BLaER1 treated with 17β-estradiol and CSF1 and Interleukin-3, amounts not matched to agents 10 nM and 100 nM (cell line): ENCODE data around the gene ZNF366.
A peak's percentile ranks its signal among the peaks of the same experiment; 100 is the strongest.

Experiments
- H3K27ac ChIP-seq, 11 experiments: shearing (Covaris generic); formaldehyde crosslinking; 2 replicates each; pipeline ENCODE4 v1.8.1; 2022
- H3K27me3 ChIP-seq, 11 experiments: shearing (Covaris generic); formaldehyde crosslinking; 2 replicates each; pipeline ENCODE4 v1.8.1; 2022
- H3K36me3 ChIP-seq, 11 experiments: shearing (Covaris generic); formaldehyde crosslinking; 2 replicates each; pipeline ENCODE4 v1.8.1; 2022
- H3K4me1 ChIP-seq, 10 experiments: shearing (Covaris generic); formaldehyde crosslinking; 2 replicates each; pipeline ENCODE4 v1.8.1; 2022
- H3K4me2 ChIP-seq, 11 experiments: shearing (Covaris generic); formaldehyde crosslinking; 2 replicates each; pipeline ENCODE4 v1.8.1; 2022
- H3K4me3 ChIP-seq, 10 experiments: shearing (Covaris generic); formaldehyde crosslinking; 2 replicates each; pipeline ENCODE4 v1.8.1; 2022
- H3K9ac ChIP-seq, 11 experiments: shearing (Covaris generic); formaldehyde crosslinking; 2 replicates each; pipeline ENCODE4 v1.8.1; 2022
- H3K9me3 ChIP-seq, 11 experiments: shearing (Covaris generic); formaldehyde crosslinking; replicated peaks in 1 of 11; 2 replicates each; pipeline ENCODE4 v1.8.1; 2022
- H4K20me1 ChIP-seq, 11 experiments: shearing (Covaris generic); formaldehyde crosslinking; 2 replicates each; pipeline ENCODE4 v1.8.1; 2022
- Cebpa-rat ChIP-seq, 11 experiments: shearing (Covaris generic); IDR thresholded peaks; 2 replicates each; pipeline ENCODE4 v1.8.1; 2022

ZNF366 gene

GRCh38 chr5:72460413-72460812 lies 46.8 kb downstream of the ZNF366 start:
- Histone ChIP-seq H3K4me3 (no peak overlapping the region), H3K4me2 (peak overlapping the region in 8 of 11 experiments; percentile 25 to 66 (median 55); a peak in 14 of 22 replicates), H3K9ac (no peak overlapping the region), H3K9me3 (peaks cover 0 to 20% (median 11%) of the 10 kb centered on the region in 11 experiments; a peak in 11 of 22 replicates), H3K27ac (no peak overlapping the region), H3K36me3 (no peaks in the 10 kb centered on the region), H3K4me1 (peaks cover 30 to 47% (median 39%) of the 10 kb centered on the region in 10 experiments), H4K20me1 (no peaks in the 10 kb centered on the region), H3K27me3 (no peaks in the 10 kb centered on the region)
- no peak for TF ChIP-seq Cebpa-rat (IDR thresholded peaks at IDR 0.05)

- Histone ChIP-seq H3K4me3 (no peak overlapping the region), H3K9me3 (peaks cover 0 to 20% (median 11%) of the 10 kb centered on the region in 11 experiments; a peak in 11 of 22 replicates), H3K27ac (no peak overlapping the region), H4K20me1 (no peaks in the 10 kb centered on the region), H3K4me2 (peak overlapping the region in 3 of 11 experiments; percentile 6 to 50 (median 26); a peak in 2 of 22 replicates), H3K4me1 (peaks cover 25 to 45% (median 35%) of the 10 kb centered on the region in 10 experiments), H3K27me3 (no peaks in the 10 kb centered on the region), H3K9ac (no peak overlapping the region), H3K36me3 (no peaks in the 10 kb centered on the region)
- TF ChIP-seq Cebpa-rat (IDR thresholded peaks at IDR 0.05), result no peak
Measured at GRCh38 chr5:72459913-72460312, 47.3 kb downstream of the ZNF366 start.

- H3K36me3 ChIP-seq, result no peaks in the 10 kb centered on the region
- no peak for TF ChIP-seq Cebpa-rat (IDR thresholded peaks at IDR 0.05)
- peak overlapping the region in 6 of 11 experiments; percentile 2 to 26 (median 24); a peak in 6 of 22 replicates for H3K4me2 ChIP-seq
- no peak overlapping the region for H3K9ac ChIP-seq
- H3K9me3 ChIP-seq, result peaks cover 0 to 25% (median 12%) of the 10 kb centered on the region in 11 experiments; a peak in 11 of 22 replicates
- H3K27me3 ChIP-seq, result no peaks in the 10 kb centered on the region
- peaks cover 18 to 46% (median 34%) of the 10 kb centered on the region in 10 experiments for H3K4me1 ChIP-seq
- no peak overlapping the region for H3K27ac ChIP-seq
- no peak overlapping the region for H3K4me3 ChIP-seq
- no peaks in the 10 kb centered on the region for H4K20me1 ChIP-seq
Measured at GRCh38 chr5:72459089-72459661, 48.0 kb downstream of the ZNF366 start.

GRCh38 chr5:72458407-72458806 lies 48.8 kb downstream of the ZNF366 start:
- TF ChIP-seq Cebpa-rat (IDR thresholded peaks at IDR 0.05), result no peak
- Histone ChIP-seq H3K4me1 (peaks cover 15 to 53% (median 32%) of the 10 kb centered on the region in 10 experiments), H3K4me3 (no peak overlapping the region), H3K9me3 (peaks cover 0 to 32% (median 12%) of the 10 kb centered on the region in 11 experiments; a peak in 11 of 22 replicates), H4K20me1 (no peaks in the 10 kb centered on the region), H3K27me3 (no peaks in the 10 kb centered on the region), H3K27ac (no peak overlapping the region), H3K36me3 (no peaks in the 10 kb centered on the region), H3K9ac (no peak overlapping the region), H3K4me2 (no peak overlapping the region)

- Histone ChIP-seq H3K4me3 (no peak overlapping the region), H4K20me1 (no peaks in the 10 kb centered on the region), H3K4me2 (no peak overlapping the region), H3K9me3 (peaks cover 0 to 33% (median 12%) of the 10 kb centered on the region in 11 experiments; a peak in 11 of 22 replicates), H3K4me1 (peaks cover 17 to 59% (median 40%) of the 10 kb centered on the region in 10 experiments), H3K27me3 (no peaks in the 10 kb centered on the region), H3K9ac (no peak overlapping the region), H3K27ac (no peak overlapping the region), H3K36me3 (no peaks in the 10 kb centered on the region)
- no peak for TF ChIP-seq Cebpa-rat (IDR thresholded peaks at IDR 0.05)
Measured at GRCh38 chr5:72457491-72457890, 49.7 kb downstream of the ZNF366 start.

- H4K20me1 ChIP-seq, result no peaks in the 10 kb centered on the region
- H3K27ac ChIP-seq, result no peak overlapping the region
- H3K9me3 ChIP-seq, result peaks cover 0 to 33% (median 12%) of the 10 kb centered on the region in 11 experiments; a peak in 11 of 22 replicates
- peak overlapping the region in 5 of 11 experiments; percentile 2 to 39 (median 13); a peak in 5 of 22 replicates for H3K4me2 ChIP-seq
- no peak overlapping the region for H3K4me3 ChIP-seq
- H3K4me1 ChIP-seq, result peaks cover 27 to 68% (median 50%) of the 10 kb centered on the region in 10 experiments
- no peaks in the 10 kb centered on the region for H3K36me3 ChIP-seq
- TF ChIP-seq Cebpa-rat (IDR thresholded peaks at IDR 0.05), result no peak
- no peak overlapping the region for H3K9ac ChIP-seq
- no peaks in the 10 kb centered on the region for H3K27me3 ChIP-seq
Measured at GRCh38 chr5:72456391-72457074, 50.7 kb downstream of the ZNF366 start.

DNA sequence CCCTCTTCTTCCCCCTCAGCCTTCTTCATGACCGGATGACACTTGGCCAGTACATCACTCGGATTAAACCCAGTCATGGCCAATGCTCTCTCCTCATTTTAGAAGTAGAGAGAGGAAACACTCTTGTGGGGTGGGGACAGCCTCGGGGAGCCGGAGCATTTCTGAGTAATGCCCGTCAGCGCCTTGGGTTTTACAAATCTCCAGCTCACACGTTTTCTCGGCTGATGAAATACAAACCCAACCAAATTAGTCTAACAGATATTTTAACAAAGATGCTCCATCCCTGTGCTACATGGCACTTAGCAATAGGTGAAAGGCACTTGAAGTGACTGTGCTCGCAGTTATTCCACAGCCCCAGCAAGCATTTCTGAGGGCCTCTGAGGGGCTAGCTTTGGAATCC lies 51.7 kb downstream of the ZNF366 start:
- peaks cover 29 to 67% (median 49%) of the 10 kb centered on the region in 10 experiments for H3K4me1 ChIP-seq
- peaks cover 0 to 26% (median 6%) of the 10 kb centered on the region in 11 experiments; a peak in 11 of 22 replicates for H3K9me3 ChIP-seq
- no peak overlapping the region for H3K9ac ChIP-seq
- no peaks in the 10 kb centered on the region for H3K36me3 ChIP-seq
- H3K27me3 ChIP-seq, result no peaks in the 10 kb centered on the region
- no peak for TF ChIP-seq Cebpa-rat (IDR thresholded peaks at IDR 0.05)
- H4K20me1 ChIP-seq, result no peaks in the 10 kb centered on the region
- H3K4me3 ChIP-seq, result no peak overlapping the region
- H3K4me2 ChIP-seq, result peak overlapping the region in 3 of 11 experiments; percentile 5 to 26 (median 6); a peak in 2 of 22 replicates
- no peak overlapping the region for H3K27ac ChIP-seq

DNA sequence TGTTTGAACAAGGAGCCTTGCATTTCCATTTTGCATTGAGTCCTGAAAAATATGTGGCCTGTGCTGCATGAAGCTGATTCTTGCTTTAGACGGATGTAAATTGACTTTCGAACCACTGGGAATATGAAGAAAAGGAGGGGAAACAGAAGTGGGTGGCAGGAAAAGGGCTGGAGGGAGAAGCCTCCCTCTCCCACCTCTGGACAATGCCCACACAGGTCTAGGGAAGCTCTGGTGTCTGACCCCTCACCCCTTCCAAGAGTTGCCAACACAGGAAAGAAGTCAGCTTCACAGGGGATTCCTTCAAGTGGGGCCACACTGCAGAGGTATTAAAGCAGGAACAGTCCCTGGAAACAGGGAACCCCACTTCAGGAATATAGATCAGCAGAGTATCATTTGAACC lies 52.2 kb downstream of the ZNF366 start:
- Histone ChIP-seq H3K27me3 (no peaks in the 10 kb centered on the region), H3K4me3 (no peak overlapping the region), H3K4me1 (peaks cover 29 to 62% (median 47%) of the 10 kb centered on the region in 10 experiments), H3K27ac (no peak overlapping the region), H3K9ac (no peak overlapping the region), H3K9me3 (peaks cover 0 to 21% (median 2%) of the 10 kb centered on the region in 11 experiments; a peak in 10 of 22 replicates), H4K20me1 (no peaks in the 10 kb centered on the region), H3K4me2 (peak overlapping the region in 8 of 11 experiments; percentile 2 to 85 (median 10); a peak in 6 of 22 replicates), H3K36me3 (no peaks in the 10 kb centered on the region)
- TF ChIP-seq Cebpa-rat (IDR thresholded peaks at IDR 0.05), result no peak

- Histone ChIP-seq H3K4me1 (peaks cover 29 to 55% (median 42%) of the 10 kb centered on the region in 10 experiments), H3K9ac (no peak overlapping the region), H3K36me3 (no peaks in the 10 kb centered on the region), H3K27me3 (no peaks in the 10 kb centered on the region), H4K20me1 (no peaks in the 10 kb centered on the region), H3K4me3 (no peak overlapping the region), H3K9me3 (peaks cover 0 to 19% (median 0%) of the 10 kb centered on the region in 11 experiments; a peak in 5 of 22 replicates), H3K4me2 (peak overlapping the region; percentile 69 to 87 (median 84)), H3K27ac (peak overlapping the region in 2 of 11 experiments; percentile 84 to 87; a peak in 4 of 22 replicates)
- no peak for TF ChIP-seq Cebpa-rat (IDR thresholded peaks at IDR 0.05)
Measured at GRCh38 chr5:72453246-72453775, 53.9 kb downstream of the ZNF366 start.
